ENCODE results near the gene NPIPB2. TPM values are rescaled to one million over a fixed set of nuclear protein-coding genes. Genes with fewer than 3 reads are reported as not detected.
"Not testable (repeated sequence)": the region's sequence is repeated elsewhere in the genome, so short reads cannot be mapped to it uniquely, and the experiment has no call there.

Gene NPIPB2
- total RNA-seq (2014; rRNA removed; shearing (Covaris generic)), result 0.43 and 0.47 TPM in 2 replicates

- in situ Hi-C loops (cut with HindIII; ENCODE audit: low sequenced_read_pairs); DNase-seq (ENCODE audit: low spot score): not testable (repeated sequence)
These were observed at the start of gene NPIPB2 for GRCh38 chr16:11941945-11942344. Gene NPIPB2, minus strand, starts transcription at chr16:11942045. Its CDS starts 0 bp downstream, at chr16:11942045.

- no peak for DNase-seq (ENCODE audit: low spot score)
- in situ Hi-C loops (cut with HindIII; ENCODE audit: low sequenced_read_pairs), result no loop called here
These were observed 49.0 kb upstream of the NPIPB2 start for GRCh38 chr16:11990702-11991390.

DNA sequence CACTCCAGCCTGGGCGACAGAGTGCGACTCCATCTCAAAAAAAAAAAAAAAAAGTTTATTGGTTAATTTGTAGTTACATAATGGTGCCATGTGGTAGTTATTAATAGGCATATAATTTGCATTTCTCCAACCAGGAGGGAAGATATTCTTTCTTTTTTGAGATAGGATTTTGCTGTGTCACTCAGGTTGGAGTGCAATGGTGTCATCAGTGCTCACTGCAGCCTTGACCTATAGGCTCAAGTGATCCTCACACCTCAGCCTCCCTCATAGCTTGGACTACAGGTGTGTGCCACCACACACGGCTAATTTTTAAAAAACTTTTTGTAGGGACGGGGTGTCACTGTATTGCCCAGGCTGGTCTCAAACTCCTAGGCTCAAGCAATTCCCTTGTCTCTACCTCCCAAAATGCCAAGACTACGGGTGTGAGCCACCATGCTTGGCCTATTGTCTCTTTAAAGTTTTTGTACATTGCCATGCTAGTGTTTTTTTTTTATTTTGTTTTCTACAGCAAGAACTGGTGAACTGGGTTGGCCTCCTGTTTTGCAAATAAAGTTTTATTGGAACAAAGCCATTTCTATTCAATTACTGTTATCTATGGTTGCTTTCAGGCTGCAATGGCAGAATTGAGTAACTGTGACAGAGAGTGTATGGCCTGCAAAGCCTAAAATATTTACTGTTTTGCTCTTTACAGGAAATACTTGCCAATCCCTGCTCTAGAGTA lies 46.6 kb upstream of the NPIPB2 start:
- in situ Hi-C loops (cut with HindIII; ENCODE audit: low sequenced_read_pairs), result no loop called here
- DNase-seq (ENCODE audit: low spot score), result no peak

DNA sequence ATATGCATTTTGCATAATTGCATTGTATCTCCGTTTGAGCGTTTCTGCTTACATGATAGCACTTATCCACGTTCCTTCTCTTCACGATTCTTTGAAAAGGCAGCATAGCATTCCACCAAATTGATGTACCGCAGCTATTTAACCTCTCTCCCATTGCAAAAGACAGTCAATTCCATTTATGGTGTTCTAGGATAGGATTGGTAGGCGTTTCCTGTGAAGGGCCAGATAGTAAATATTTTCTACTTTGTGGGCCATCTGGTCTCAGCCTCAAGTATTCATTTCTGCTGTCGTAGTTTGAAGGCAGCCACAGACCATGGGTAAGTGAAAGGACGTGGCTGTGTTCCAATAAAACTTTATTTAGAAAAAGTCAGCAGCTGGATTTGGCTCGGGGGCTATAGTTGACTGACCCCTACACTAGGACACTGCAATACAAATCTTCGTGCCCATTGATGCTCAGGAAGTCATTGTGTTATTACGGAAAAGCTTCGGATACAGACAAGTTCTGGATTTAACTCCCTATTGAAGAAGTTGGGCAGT lies 44.7 kb upstream of the NPIPB2 start:
- DNase-seq (ENCODE audit: low spot score), result no peak
- in situ Hi-C loops (cut with HindIII; ENCODE audit: low sequenced_read_pairs), result no loop called here

GRCh38 chr16:11985250-11985649 lies 43.4 kb upstream of the NPIPB2 start:
- DNase-seq (ENCODE audit: low spot score), result no peak
- in situ Hi-C loops (cut with HindIII; ENCODE audit: low sequenced_read_pairs), result no loop called here

GRCh38 chr16:11980136-11980844 lies 38.4 kb upstream of the NPIPB2 start:
- in situ Hi-C loops (cut with HindIII; ENCODE audit: low sequenced_read_pairs), result no loop called here
- DNase-seq (ENCODE audit: low spot score), result no peak

GRCh38 chr16:11979013-11979672 lies 37.3 kb upstream of the NPIPB2 start:
- no peak for DNase-seq (ENCODE audit: low spot score)
- in situ Hi-C loops (cut with HindIII; ENCODE audit: low sequenced_read_pairs), result no loop called here

GRCh38 chr16:11978080-11978479 lies 36.2 kb upstream of the NPIPB2 start:
- DNase-seq (ENCODE audit: low spot score), result no peak

DNA sequence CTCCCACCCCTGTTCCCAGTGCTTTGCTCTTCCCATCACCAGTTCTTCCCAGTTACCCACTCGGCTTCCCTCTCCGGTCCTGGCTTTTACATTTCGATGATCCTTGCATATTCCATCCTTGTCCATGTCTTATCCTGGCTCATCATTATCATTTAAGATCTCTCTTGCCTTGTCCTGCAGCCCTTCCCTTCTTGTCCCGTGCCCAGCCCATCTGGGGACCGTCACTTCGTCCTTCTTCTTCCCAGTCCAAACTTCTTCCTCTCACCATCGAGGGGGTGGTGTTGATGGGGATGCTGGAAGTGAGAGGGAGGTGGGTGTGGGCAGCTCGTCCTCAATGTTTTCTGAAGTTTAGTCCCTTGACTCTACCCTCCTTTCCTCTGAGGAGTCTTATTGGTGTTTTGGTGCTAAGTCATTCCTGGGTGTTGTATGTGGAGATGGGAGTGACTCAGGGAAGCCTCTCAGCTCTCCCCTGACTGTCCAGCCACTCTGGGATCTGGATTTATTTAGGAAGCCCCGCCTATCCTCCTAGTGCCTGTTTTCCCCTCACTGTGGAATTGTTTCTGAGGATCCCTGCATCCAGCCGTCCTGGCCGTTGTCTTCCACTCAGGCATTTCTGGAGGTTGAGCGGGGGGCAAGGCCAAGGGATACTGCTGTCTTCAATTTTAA lies 35.7 kb upstream of the NPIPB2 start:
- DNase-seq (ENCODE audit: low spot score), result peak; percentile 58
- in situ Hi-C loops (cut with HindIII; ENCODE audit: low sequenced_read_pairs), result no loop called here

More at GRCh38 chr16:11978080-11978479, 36.2 kb upstream of the NPIPB2 start:
- in situ Hi-C loops (cut with HindIII; ENCODE audit: low sequenced_read_pairs), result no loop called here

DNA sequence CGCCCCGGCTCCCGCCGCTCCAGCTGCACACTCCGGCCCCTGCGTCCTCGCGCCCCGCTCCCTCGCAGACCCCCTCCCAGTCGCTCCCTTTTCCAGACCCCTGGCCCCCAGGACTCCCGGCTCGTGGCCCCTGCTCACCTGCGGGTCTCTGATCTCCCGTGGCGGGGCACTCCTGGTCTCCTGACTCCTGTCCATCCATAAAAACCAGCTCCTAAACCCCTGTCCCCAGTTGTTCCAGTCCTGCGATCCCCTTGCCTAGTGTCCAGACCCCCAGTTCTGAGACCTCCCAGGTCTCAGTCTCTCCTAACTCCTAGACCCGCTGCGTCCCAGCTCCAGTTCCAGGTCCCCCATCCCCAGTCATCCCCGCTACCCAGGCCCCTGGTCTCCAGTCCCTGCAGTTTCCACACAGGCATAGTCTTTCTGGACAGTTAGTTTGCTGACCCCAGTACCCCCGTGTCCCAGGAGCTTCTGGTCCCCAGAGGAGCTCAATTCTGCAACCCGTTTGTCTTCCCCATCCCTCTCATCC lies 35.1 kb upstream of the NPIPB2 start:
- in situ Hi-C loops (cut with HindIII; ENCODE audit: low sequenced_read_pairs), result no loop called here
- peak; percentile 29 for DNase-seq (ENCODE audit: low spot score)

DNA sequence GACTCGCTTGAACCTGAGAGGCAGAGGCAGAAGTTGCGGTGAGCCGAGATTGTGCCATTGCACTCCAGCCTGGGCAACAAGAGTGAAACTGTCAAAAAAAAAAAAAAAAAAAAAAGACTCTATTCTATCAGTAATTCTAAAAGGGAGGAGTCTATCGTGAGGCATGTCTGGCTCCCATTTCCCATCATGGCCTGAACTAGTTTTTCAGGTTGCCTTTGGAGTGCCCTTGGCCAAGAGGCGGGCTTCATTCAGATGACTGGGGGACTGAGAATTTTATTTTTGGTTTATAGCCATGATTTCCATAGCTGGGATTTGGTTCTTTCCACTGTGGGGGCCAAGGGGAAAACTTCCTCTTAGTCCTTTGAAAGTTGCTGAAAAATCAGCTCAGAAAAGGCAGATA lies 31.2 kb upstream of the NPIPB2 start:
- no peak for DNase-seq (ENCODE audit: low spot score)
- in situ Hi-C loops (cut with HindIII; ENCODE audit: low sequenced_read_pairs), result no loop called here

DNA sequence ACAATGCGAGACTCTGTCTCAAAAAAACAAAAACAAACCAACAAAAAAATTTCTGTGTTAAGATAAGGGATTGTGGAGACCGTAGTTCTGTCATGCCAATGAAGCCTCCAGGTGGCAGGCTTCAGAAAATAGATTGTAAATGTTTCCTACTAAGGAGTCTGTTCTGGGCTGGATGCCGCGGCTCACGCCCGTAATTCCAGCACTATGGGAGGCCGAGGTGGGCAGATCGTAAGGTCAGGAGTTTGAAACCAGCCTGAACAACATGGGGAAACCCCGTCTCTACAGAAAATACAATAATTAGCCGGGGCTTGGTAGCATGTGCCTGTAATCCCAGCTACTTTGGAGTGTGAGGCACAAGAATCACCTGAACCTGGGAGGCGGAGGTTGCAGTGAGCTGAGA lies 30.3 kb upstream of the NPIPB2 start:
- in situ Hi-C loops (cut with HindIII; ENCODE audit: low sequenced_read_pairs), result no loop called here
- DNase-seq (ENCODE audit: low spot score), result no peak

DNA sequence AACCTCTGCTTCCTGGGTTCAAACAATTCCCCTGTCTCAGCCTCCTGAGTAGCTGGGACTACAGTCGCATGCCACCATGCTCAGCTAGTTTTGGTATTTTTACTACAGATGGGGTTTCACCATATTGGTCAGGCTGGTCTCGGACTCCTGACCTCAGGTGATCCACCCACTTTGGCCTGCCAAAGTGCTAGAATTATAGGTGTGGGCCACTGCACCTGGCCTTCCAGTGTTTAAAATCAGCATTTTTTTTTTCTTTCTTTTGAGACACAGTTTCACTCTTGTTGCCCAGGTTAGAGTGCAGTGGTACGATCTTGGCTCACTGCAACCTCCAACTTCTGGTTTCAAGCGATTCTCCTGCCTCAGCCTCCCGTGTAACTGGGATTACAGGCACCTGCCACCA lies 28.4 kb upstream of the NPIPB2 start:
- DNase-seq (ENCODE audit: low spot score); in situ Hi-C loops (cut with HindIII; ENCODE audit: low sequenced_read_pairs): not testable (repeated sequence)

DNA sequence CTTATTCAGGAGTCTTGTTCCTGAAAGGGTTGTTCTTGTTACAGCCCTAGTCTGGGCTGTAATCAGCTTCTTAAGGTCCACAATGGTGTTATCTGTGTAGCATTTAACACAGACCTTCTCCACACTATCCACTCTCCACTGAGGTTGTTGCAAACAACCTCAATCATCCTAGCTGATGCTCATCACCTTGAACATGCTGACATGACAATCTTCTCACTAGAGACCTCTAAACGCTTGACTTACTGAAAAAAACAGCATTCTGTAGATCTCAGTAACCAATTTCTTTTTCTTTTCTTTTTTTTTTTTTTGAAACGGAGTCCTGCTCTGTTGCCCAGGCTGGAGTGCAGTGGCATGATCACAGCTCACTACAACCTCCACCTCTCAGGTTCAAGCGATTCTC lies 26.7 kb upstream of the NPIPB2 start:
- in situ Hi-C loops (cut with HindIII; ENCODE audit: low sequenced_read_pairs), result no loop called here
- DNase-seq (ENCODE audit: low spot score), result no peak

- DNase-seq (ENCODE audit: low spot score), result no peak
These were observed 25.5 kb upstream of the NPIPB2 start for GRCh38 chr16:11967195-11967911.

GRCh38 chr16:11966173-11966572 lies 24.3 kb upstream of the NPIPB2 start:
- no peak for DNase-seq (ENCODE audit: low spot score)
- in situ Hi-C loops (cut with HindIII; ENCODE audit: low sequenced_read_pairs), result no loop called here

More at GRCh38 chr16:11967195-11967911, 25.5 kb upstream of the NPIPB2 start:
- in situ Hi-C loops (cut with HindIII; ENCODE audit: low sequenced_read_pairs), result no loop called here

- in situ Hi-C loops (cut with HindIII; ENCODE audit: low sequenced_read_pairs), result no loop called here
These were observed 23.1 kb upstream of the NPIPB2 start, which contains the start of gene TNFRSF17 for GRCh38 chr16:11964761-11965551. Gene TNFRSF17, plus strand, starts transcription at chr16:11965210. Its CDS starts 115 bp downstream, at chr16:11965325.

More at GRCh38 chr16:11964761-11965551, 23.1 kb upstream of the NPIPB2 start, which contains the start of gene TNFRSF17:
- no peak for DNase-seq (ENCODE audit: low spot score)
